Esophagus muscularis mucosa (tissue), 4 donors: Measurements from ENCODE around the gene NECTIN2. TPM values are rescaled to one million over a fixed set of nuclear protein-coding genes. Genes with fewer than 3 reads are reported as not detected.

Source experiments
- DNase-seq: peaks from one replicate; pipeline ENCODE4 v3.0.0-alpha.2; 2017; ENCODE audit errors: extremely low spot score
- H3K27ac ChIP-seq, 4 donors: fragments of 200-600 bp; sonication (generic); replicated peaks in 1 of 4; 1 replicate in 3 of 4; 2 replicates in 1 of 4; pipeline ENCODE4 v1.5.1; 2016 to 2019; ENCODE audit warnings: mild to moderate bottlenecking in 1 of 4
- H3K27me3 ChIP-seq, 4 donors: fragments of 200-600 bp; sonication (generic); one replicate each; pipeline versions ENCODE4 v1.5.1 to v1.6.0; 2016 to 2019
- H3K36me3 ChIP-seq, 4 donors: fragments of 200-600 bp; sonication (generic); one replicate each; pipeline ENCODE4 v1.5.1; 2016 to 2019
- H3K4me1 ChIP-seq, 4 donors: fragments of 200-600 bp; sonication (generic); one replicate each; pipeline ENCODE4 v1.5.1; 2016 to 2019
- H3K4me3 ChIP-seq, 4 donors: fragments of 200-600 bp; sonication (generic); 1 replicate in 2 of 4; 2 replicates in 2 of 4; pipeline ENCODE4 v1.5.1; 2016 to 2019; ENCODE audit warnings: mild to moderate bottlenecking in 4 of 4, moderate library complexity in 1 of 4
- H3K9me3 ChIP-seq, 4 donors: fragments of 200-600 bp; sonication (generic); 1 replicate in 3 of 4; 2 replicates in 1 of 4; pipeline ENCODE4 v1.5.1; 2016 to 2019
- EP300 ChIP-seq: sonication (generic); formaldehyde crosslinking; IDR thresholded peaks from one replicate; pipeline ENCODE4 v1.6.1; 2017; ENCODE audit warnings: antibody characterized with exemption
- POLR2A ChIP-seq: fragments of 450-650 bp; IDR thresholded peaks from one replicate; pipeline ENCODE4 v1.6.1; 2017; ENCODE audit warnings: antibody characterized with exemption, moderate library complexity, mild to moderate bottlenecking, low read depth
- POLR2AphosphoS5 ChIP-seq, 2 donors: sonication (generic); formaldehyde crosslinking; IDR thresholded peaks; one replicate each; pipeline ENCODE4 v1.6.1; 2017; ENCODE audit warnings: antibody characterized with exemption in 2 of 2
- WGBS: methylation state at CpG from one replicate; pipeline ENCODE4 v1.1.5; 2018; 5-methylcytosine and 5-hydroxymethylcytosine counted together
- intact Hi-C: fragments of 100-400 bp; cut with DNase I; formaldehyde crosslinking; loops from one replicate; pipeline ENCODE4 v1.15.1; 2023
- total RNA-seq, 4 donors: library from RNA; depleted of rRNA; stranded (reverse); fragments of >200 nt; gene quantifications; one replicate each; pipeline versions ENCODE4 v1.1.0 to v1.2.1, GENCODE V29; 2016
- TF ChIP-seq, protein P1 (sequence below), 3 experiments: fragments of 200-600 bp in 2 of 3; fragments of 450-650 bp in 1 of 3; sonication (generic) in 2 of 3; IDR thresholded peaks; one replicate each; pipeline ENCODE4 v1.5.1; 2017 to 2019; ENCODE audit warnings: antibody characterized with exemption in 3 of 3, mild to moderate bottlenecking in 2 of 3, moderate library complexity in 1 of 3

Gene NECTIN2
- total RNA-seq, 4 donors from 2014 or later, result 34.5 to 72.4 (median 60.1) TPM

DNA sequence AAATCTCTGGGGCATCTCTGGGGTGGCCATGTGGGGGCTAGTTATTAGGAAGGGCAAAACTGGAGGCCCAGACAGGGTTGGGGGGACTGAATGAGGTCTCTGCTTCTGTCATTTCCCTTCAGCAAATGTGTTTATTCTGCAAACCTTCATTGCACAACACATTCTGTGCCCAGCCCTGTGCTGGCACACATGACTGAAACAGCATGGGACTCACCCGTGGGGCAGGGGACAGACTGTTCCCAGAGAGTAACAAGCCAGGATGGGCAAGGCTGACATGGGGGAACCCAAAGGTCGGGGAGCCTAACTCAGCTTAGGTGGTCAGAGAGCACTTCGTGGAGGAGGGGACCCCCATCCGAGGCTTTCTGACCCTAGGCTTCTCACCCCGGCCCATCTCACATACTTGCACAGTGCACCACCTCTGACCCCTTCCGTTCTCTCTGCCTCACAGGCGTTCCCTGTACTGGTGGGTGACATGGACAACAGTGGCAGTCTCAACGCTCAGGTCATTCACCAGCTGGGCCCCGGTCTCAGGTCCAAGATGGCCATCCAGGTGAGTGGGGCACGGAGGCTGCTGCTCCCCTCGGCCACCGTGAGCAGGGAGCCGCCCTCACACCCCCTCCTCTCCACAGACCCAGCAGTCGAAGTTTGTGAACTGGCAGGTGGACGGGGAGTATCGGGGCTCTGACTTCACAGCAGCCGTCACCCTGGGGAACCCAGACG, 47.4 kb downstream of the NECTIN2 start:
- Histone ChIP-seq H3K27ac (no peak overlapping the region), H3K9me3 (no peaks in the 10 kb centered on the region), H3K27me3 (no peaks in the 10 kb centered on the region), H3K4me3 (no peak overlapping the region), H3K36me3 (peaks cover 38 to 67% (median 64%) of the 10 kb centered on the region in 4 donors), H3K4me1 (peaks cover 19 to 32% (median 31%) of the 10 kb centered on the region in 4 donors)
- no peak for DNase-seq
- 87% methylated on average over 17 of the region's 18 CpGs for WGBS
- TF ChIP-seq EP300 (no peak), POLR2AphosphoS5 (IDR thresholded peaks at IDR 0.05) (no peak), POLR2A (no peak)
- TF ChIP-seq, protein P1, sequence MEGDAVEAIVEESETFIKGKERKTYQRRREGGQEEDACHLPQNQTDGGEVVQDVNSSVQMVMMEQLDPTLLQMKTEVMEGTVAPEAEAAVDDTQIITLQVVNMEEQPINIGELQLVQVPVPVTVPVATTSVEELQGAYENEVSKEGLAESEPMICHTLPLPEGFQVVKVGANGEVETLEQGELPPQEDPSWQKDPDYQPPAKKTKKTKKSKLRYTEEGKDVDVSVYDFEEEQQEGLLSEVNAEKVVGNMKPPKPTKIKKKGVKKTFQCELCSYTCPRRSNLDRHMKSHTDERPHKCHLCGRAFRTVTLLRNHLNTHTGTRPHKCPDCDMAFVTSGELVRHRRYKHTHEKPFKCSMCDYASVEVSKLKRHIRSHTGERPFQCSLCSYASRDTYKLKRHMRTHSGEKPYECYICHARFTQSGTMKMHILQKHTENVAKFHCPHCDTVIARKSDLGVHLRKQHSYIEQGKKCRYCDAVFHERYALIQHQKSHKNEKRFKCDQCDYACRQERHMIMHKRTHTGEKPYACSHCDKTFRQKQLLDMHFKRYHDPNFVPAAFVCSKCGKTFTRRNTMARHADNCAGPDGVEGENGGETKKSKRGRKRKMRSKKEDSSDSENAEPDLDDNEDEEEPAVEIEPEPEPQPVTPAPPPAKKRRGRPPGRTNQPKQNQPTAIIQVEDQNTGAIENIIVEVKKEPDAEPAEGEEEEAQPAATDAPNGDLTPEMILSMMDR (IDR thresholded peaks at IDR 0.05), result no peak
- intact Hi-C loops, result loop anchor here (10.0 kb wide), 1 partner anchor 181 kb away; the partner anchor contains the start of genes GEMIN7 and ZNF296

DNA sequence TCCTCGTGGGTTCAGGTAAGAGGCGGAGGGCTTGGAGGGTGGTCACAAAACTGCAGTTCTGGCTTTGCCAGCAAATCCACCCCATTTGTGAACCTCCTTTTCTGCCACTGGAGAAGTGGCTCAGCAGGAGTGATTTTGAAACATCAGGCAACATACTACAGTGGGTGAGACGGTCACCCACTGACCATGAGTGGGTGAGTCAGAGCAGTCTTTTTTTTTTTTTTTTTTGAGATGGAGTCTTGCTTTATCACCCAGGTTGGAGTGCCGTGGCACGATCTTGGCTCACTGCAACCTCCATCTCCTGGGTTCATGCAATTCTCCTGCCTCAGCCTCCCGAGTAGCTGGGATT, 47.9 kb downstream of the NECTIN2 start:
- TF ChIP-seq POLR2A (no peak), EP300 (no peak), POLR2AphosphoS5 (IDR thresholded peaks at IDR 0.05) (no peak)
- TF ChIP-seq, protein P1 (IDR thresholded peaks at IDR 0.05), result no peak
- Histone ChIP-seq H3K9me3 (no peaks in the 10 kb centered on the region), H3K4me3 (no peak overlapping the region), H3K36me3 (peaks cover 38 to 66% (median 65%) of the 10 kb centered on the region in 4 donors), H3K27me3 (no peaks in the 10 kb centered on the region), H3K4me1 (peaks cover 19 to 32% (median 31%) of the 10 kb centered on the region in 4 donors), H3K27ac (no peak overlapping the region)
- intact Hi-C loops, result loop anchor here (10.0 kb wide), 1 partner anchor 181 kb away; the partner anchor contains the start of genes GEMIN7 and ZNF296
- 94% methylated on average over 6 of the region's 6 CpGs for WGBS
- DNase-seq, result no peak

DNA sequence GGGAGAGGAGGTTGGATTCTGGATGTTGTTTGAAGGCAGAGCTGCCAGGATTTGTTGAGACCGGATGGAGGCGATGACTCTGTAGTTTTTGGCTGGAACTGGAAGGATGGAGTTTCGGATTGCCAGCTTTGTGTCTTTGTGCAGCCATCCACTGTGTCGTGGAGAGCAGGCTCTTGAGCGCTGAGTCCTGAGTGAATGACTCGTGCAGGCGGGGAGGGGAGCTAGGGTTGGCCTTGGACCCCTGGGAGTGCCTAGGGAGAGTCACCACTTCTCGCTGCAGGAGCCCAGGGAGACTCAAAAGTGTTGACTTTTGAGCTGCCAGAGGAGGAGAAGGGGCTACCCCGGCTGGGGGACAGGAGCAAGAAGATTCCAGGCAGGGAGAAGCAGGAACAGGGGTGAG, 48.8 kb downstream of the NECTIN2 start:
- H3K27ac ChIP-seq, result no peak overlapping the region
- H3K27me3 ChIP-seq, result no peaks in the 10 kb centered on the region
- TF ChIP-seq EP300, result no peak
- TF ChIP-seq POLR2A, result no peak
- TF ChIP-seq, protein P1 (IDR thresholded peaks at IDR 0.05), result no peak
- no peak for TF ChIP-seq POLR2AphosphoS5 (IDR thresholded peaks at IDR 0.05)
- 79% methylated on average over 9 of the region's 9 CpGs for WGBS
- DNase-seq, result no peak
- intact Hi-C loops, result loop anchor here (10.0 kb wide), 1 partner anchor 180 kb away; the partner anchor contains the start of genes GEMIN7 and ZNF296
- H3K36me3 ChIP-seq, result peaks cover 38 to 74% (median 68%) of the 10 kb centered on the region in 4 donors
- H3K9me3 ChIP-seq, result no peaks in the 10 kb centered on the region
- no peak overlapping the region for H3K4me3 ChIP-seq
- H3K4me1 ChIP-seq, result peaks cover 14 to 24% (median 22%) of the 10 kb centered on the region in 4 donors

DNA sequence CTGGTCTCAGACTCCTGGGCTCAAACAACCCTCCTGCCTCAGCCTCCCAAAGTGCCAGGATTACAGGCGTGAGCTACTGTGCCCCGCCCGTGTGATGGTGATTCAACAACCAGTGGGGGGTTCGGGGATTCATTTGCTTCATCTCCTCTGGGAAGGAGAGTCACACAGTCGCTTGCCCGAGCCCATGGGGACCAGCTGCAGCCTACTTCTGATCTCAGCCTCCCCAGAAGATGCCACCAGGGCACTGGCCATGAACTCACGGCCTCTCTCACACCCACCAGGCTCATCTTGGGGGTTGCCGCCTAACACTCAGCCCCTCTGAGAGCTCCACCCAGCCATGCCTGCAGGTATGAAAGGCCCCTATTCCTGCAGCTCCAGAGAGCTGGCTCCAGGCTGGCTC, 51.7 kb downstream of the NECTIN2 start:
- WGBS, result 85% methylated on average over 6 of the region's 8 CpGs
- peaks cover 54 to 100% (median 94%) of the 10 kb centered on the region in 4 donors for H3K36me3 ChIP-seq

More for the DNA sequence above, 51.7 kb downstream of the NECTIN2 start:
- Histone ChIP-seq H3K4me3 (no peak overlapping the region), H3K27me3 (no peaks in the 10 kb centered on the region), H3K9me3 (no peaks in the 10 kb centered on the region), H3K4me1 (peaks cover 0 to 7% (median 5%) of the 10 kb centered on the region in 4 donors), H3K27ac (no peak overlapping the region)
- DNase-seq, result no peak
- TF ChIP-seq, protein P1 (IDR thresholded peaks at IDR 0.05), result no peak
- TF ChIP-seq POLR2AphosphoS5 (IDR thresholded peaks at IDR 0.05) (no peak), POLR2A (no peak), EP300 (no peak)
- intact Hi-C loops, result loop anchor here (10.0 kb wide), 1 partner anchor 177 kb away; the partner anchor contains the start of genes GEMIN7 and ZNF296
